Small intestine (tissue), 7 donors: ENCODE measurements around the gene DIO1. TPM values are rescaled to one million over a fixed set of nuclear protein-coding genes. Genes with fewer than 3 reads are reported as not detected.
A peak's percentile ranks its signal among the peaks of the same experiment; 100 is the strongest.

Source experiments
- DNase-seq, 2 donors: peaks; one replicate each; pipeline versions ENCODE4 v3.0.0 to v3.0.0-alpha.2; 2013
- FAIRE-seq: peaks from 2 replicates; lab custom pipeline; 2012; peaks lifted over from hg19 to GRCh38; lab: Jason Lieb, UNC
- H3K27ac ChIP-seq, 3 donors: one replicate each; pipeline ENCODE4 v1.5.1; 2013; ENCODE audit warnings: low read length in 2 of 3, mild to moderate bottlenecking in 2 of 3, control low read depth in 1 of 3, inconsistent platforms in 1 of 3, low read depth in 1 of 3, moderate library complexity in 1 of 3
- H3K27me3 ChIP-seq, 3 donors: one replicate each; pipeline ENCODE4 v1.6.1; 2013; ENCODE audit warnings: low read length in 3 of 3, inconsistent platforms in 1 of 3; ENCODE audit not compliant: control insufficient read depth in 3 of 3, insufficient read depth in 3 of 3
- H3K36me3 ChIP-seq, 3 donors: one replicate each; pipeline ENCODE4 v1.6.1; 2013; ENCODE audit warnings: low read length in 3 of 3, inconsistent platforms in 1 of 3, low read depth in 1 of 3, mild to moderate bottlenecking in 1 of 3, moderate library complexity in 1 of 3; ENCODE audit not compliant: control insufficient read depth in 3 of 3, insufficient read depth in 2 of 3
- H3K4me1 ChIP-seq, 3 donors: one replicate each; pipeline ENCODE4 v1.6.1; 2013; ENCODE audit warnings: low read length in 2 of 3, inconsistent platforms in 1 of 3, low read depth in 1 of 3, mild to moderate bottlenecking in 1 of 3, moderate library complexity in 1 of 3; ENCODE audit not compliant: control insufficient read depth in 3 of 3, insufficient read depth in 2 of 3
- H3K4me3 ChIP-seq, 3 donors: one replicate each; pipeline ENCODE4 v1.5.1; 2013; ENCODE audit warnings: low read length in 3 of 3, control low read depth in 1 of 3, inconsistent platforms in 1 of 3, low read depth in 1 of 3, mild to moderate bottlenecking in 1 of 3, moderate library complexity in 1 of 3
- H3K9me3 ChIP-seq, 2 donors: one replicate each; pipeline ENCODE4 v1.6.1; 2013; ENCODE audit warnings: low read depth in 1 of 2, low read length in 1 of 2; ENCODE audit not compliant: control insufficient read depth in 2 of 2, insufficient read depth in 1 of 2
- WGBS, 3 donors: extraction: QIAGEN DNeasy Blood & Tissue Kit; methylation state at CpG; one replicate each; pipeline ENCODE4 v1.1.7; 2013; 5-methylcytosine and 5-hydroxymethylcytosine counted together
- polyA plus RNA-seq, 4 donors: library from polyadenylated mRNA; stranded (reverse) in 3 of 4; unstranded in 1 of 4; fragments of 200-250 nt in 3 of 4; fragments of 120-200 nt in 1 of 4; gene quantifications; one replicate each; pipeline versions ENCODE4 v1.2.1 to v1.2.3, GENCODE V29; 2013
- donor health status: healthy with polysubstance abuse.
- donor health status: control.
- donor health status: control.
- donor health status: Bipolar disorder and iron deficiency.
- donor health status: healthy.

The DIO1 gene
- polyA plus RNA-seq, 4 donors: 0.44 TPM; not detected in 3

- H3K4me1 ChIP-seq: no peaks in the 10 kb centered on the region
- no peak overlapping the region for H3K27ac ChIP-seq
- 66 to 88% (median 82%) methylated on average over 3 of the region's 3 CpGs for WGBS, 3 donors
- peaks cover 0 to 5% of the 10 kb centered on the region in 2 donors for H3K9me3 ChIP-seq
- no peak for DNase-seq
- no peak overlapping the region for H3K4me3 ChIP-seq
- H3K27me3 ChIP-seq: no peaks in the 10 kb centered on the region
- H3K36me3 ChIP-seq: peaks cover 0 to 11% (median 1%) of the 10 kb centered on the region in 3 donors
- no peak for FAIRE-seq
Observed at GRCh38 chr1:53919675-53920066, 25.7 kb downstream of the DIO1 start.

- Histone ChIP-seq H3K4me3 (no peak overlapping the region), H3K36me3 (peaks cover 0 to 8% (median 4%) of the 10 kb centered on the region in 3 donors), H3K4me1 (no peaks in the 10 kb centered on the region), H3K9me3 (peaks cover 0 to 6% of the 10 kb centered on the region in 2 donors), H3K27ac (no peak overlapping the region), H3K27me3 (no peaks in the 10 kb centered on the region)
- 93 to 97% (median 97%) methylated on average over 2 of the region's 2 CpGs for WGBS, 3 donors
- FAIRE-seq (no peak), DNase-seq (no peak)
Observed at GRCh38 chr1:53927376-53927881, 33.4 kb downstream of the DIO1 start.

- no peak overlapping the region for H3K27ac ChIP-seq
- H3K9me3 ChIP-seq: peaks cover 0 to 9% of the 10 kb centered on the region in 2 donors
- H3K4me3 ChIP-seq: no peak overlapping the region
- no peaks in the 10 kb centered on the region for H3K27me3 ChIP-seq
- 89 to 96% (median 94%) methylated on average over 2 of the region's 2 CpGs for WGBS, 3 donors
- H3K4me1 ChIP-seq: no peaks in the 10 kb centered on the region
- H3K36me3 ChIP-seq: peaks cover 0 to 11% (median 4%) of the 10 kb centered on the region in 3 donors
- DNase-seq (no peak), FAIRE-seq (no peak)
Observed at GRCh38 chr1:53929246-53929960, 35.4 kb downstream of the DIO1 start.

- Histone ChIP-seq H3K27ac (no peak overlapping the region), H3K9me3 (peaks cover 0 to 16% of the 10 kb centered on the region in 2 donors), H3K27me3 (no peaks in the 10 kb centered on the region), H3K4me3 (no peak overlapping the region), H3K4me1 (no peaks in the 10 kb centered on the region), H3K36me3 (peaks cover 4 to 16% (median 5%) of the 10 kb centered on the region in 3 donors)
- 94 to 97% (median 95%) methylated on average over 3 of the region's 3 CpGs for WGBS, 3 donors
- FAIRE-seq (no peak), DNase-seq (no peak)
Observed at GRCh38 chr1:53930932-53931331, 36.9 kb downstream of the DIO1 start.

- WGBS, 3 donors: 97 to 99% (median 97%) methylated on average over 2 of the region's 2 CpGs
- Histone ChIP-seq H3K4me1 (no peaks in the 10 kb centered on the region), H3K36me3 (peaks cover 4 to 19% (median 5%) of the 10 kb centered on the region in 3 donors), H3K9me3 (peaks cover 0 to 16% of the 10 kb centered on the region in 2 donors), H3K27ac (no peak overlapping the region), H3K27me3 (no peaks in the 10 kb centered on the region), H3K4me3 (no peak overlapping the region)
- no peak for DNase-seq
- FAIRE-seq: peak; percentile 91
Observed at GRCh38 chr1:53931523-53931922, 37.5 kb downstream of the DIO1 start.

GRCh38 chr1:53934170-53934765 lies 40.3 kb downstream of the DIO1 start:
- Histone ChIP-seq H3K36me3 (peaks cover 0 to 19% (median 5%) of the 10 kb centered on the region in 3 donors), H3K4me3 (no peak overlapping the region), H3K9me3 (peaks cover 0 to 16% of the 10 kb centered on the region in 2 donors), H3K4me1 (no peaks in the 10 kb centered on the region), H3K27me3 (no peaks in the 10 kb centered on the region), H3K27ac (no peak overlapping the region)
- FAIRE-seq (no peak), DNase-seq (no peak)
- WGBS, 3 donors: 94 to 100% (median 97%) methylated on average over 1 of the region's 1 CpG

GRCh38 chr1:53936430-53936829 lies 42.4 kb downstream of the DIO1 start:
- WGBS, 3 donors: 93 to 100% (median 97%) methylated on average over 1 of the region's 1 CpG
- DNase-seq: no peak
- no peaks in the 10 kb centered on the region for H3K4me1 ChIP-seq
- no peak overlapping the region for H3K27ac ChIP-seq
- no peak for FAIRE-seq
- H3K4me3 ChIP-seq: no peak overlapping the region
- H3K36me3 ChIP-seq: peaks cover 0 to 19% (median 5%) of the 10 kb centered on the region in 3 donors
- H3K27me3 ChIP-seq: no peaks in the 10 kb centered on the region
- H3K9me3 ChIP-seq: peaks cover 0 to 16% of the 10 kb centered on the region in 2 donors

GRCh38 chr1:53938136-53938830 lies 44.3 kb downstream of the DIO1 start:
- WGBS, 3 donors: 91 to 94% (median 93%) methylated on average over 4 of the region's 4 CpGs

More at GRCh38 chr1:53938136-53938830, 44.3 kb downstream of the DIO1 start:
- FAIRE-seq (no peak), DNase-seq (no peak)
- Histone ChIP-seq H3K36me3 (peaks cover 0 to 15% (median 5%) of the 10 kb centered on the region in 3 donors), H3K27ac (no peak overlapping the region), H3K4me1 (no peaks in the 10 kb centered on the region), H3K9me3 (peaks cover 0 to 7% of the 10 kb centered on the region in 2 donors), H3K27me3 (no peaks in the 10 kb centered on the region), H3K4me3 (no peak overlapping the region)
